GM21360 (cell line): Measurements from ENCODE around the gene RUBCN.

Source experiments
- ATAC-seq: cut with Tn5 transposase; IDR thresholded peaks from one replicate; pipeline ENCODE4 v1.9.1; 2021; ENCODE audit warnings: mild to moderate bottlenecking, moderate library complexity; ENCODE audit not compliant: unreplicated experiment

RUBCN gene

GRCh38 chr3:197736491-197737318 is at the start of gene RUBCN:
TSS of gene RUBCN (minus strand) at chr3:197736904. CDS start at chr3:197736719, 185 bp downstream.
- ATAC-seq, result peak; percentile 77

- no peak for ATAC-seq
Observed at GRCh38 chr3:197784019-197784585, 47.4 kb upstream of the RUBCN start.

GRCh38 chr3:197782230-197782629 is 45.5 kb upstream of the RUBCN start:
- ATAC-seq, result no peak

GRCh38 chr3:197775317-197775716 is 38.6 kb upstream of the RUBCN start:
- ATAC-seq, result no peak

- no peak for ATAC-seq
Observed at GRCh38 chr3:197761784-197762183, 25.1 kb upstream of the RUBCN start.

GRCh38 chr3:197758512-197758911 is 21.8 kb upstream of the RUBCN start:
- no peak for ATAC-seq

- ATAC-seq, result no peak
Observed at GRCh38 chr3:197756704-197757103, 20.0 kb upstream of the RUBCN start.

- ATAC-seq, result no peak
Observed at GRCh38 chr3:197753263-197753662, 16.6 kb upstream of the RUBCN start.

GRCh38 chr3:197752107-197752506 is 15.4 kb upstream of the RUBCN start:
- no peak for ATAC-seq

- ATAC-seq, result no peak
Observed at GRCh38 chr3:197750858-197751737, 14.4 kb upstream of the RUBCN start.

- peak; percentile 23 for ATAC-seq
Observed at GRCh38 chr3:197750396-197750831, 13.7 kb upstream of the RUBCN start.

GRCh38 chr3:197749601-197750395 is 13.1 kb upstream of the RUBCN start, which contains the start of gene FYTTD1:
TSS of gene FYTTD1 (plus strand) at chr3:197749883. CDS start at chr3:197749972, 89 bp downstream.
- peak; percentile 77 for ATAC-seq

- peak; percentile 30 for ATAC-seq
Observed at GRCh38 chr3:197749315-197749600, 12.6 kb upstream of the RUBCN start.

- no peak for ATAC-seq
Observed at GRCh38 chr3:197748597-197749314, 12.1 kb upstream of the RUBCN start.

- no peak for ATAC-seq
Observed at GRCh38 chr3:197746801-197747237, 10.1 kb upstream of the RUBCN start.

- ATAC-seq, result no peak
Observed at GRCh38 chr3:197746209-197746608, 9.5 kb upstream of the RUBCN start.

GRCh38 chr3:197742787-197743186 is 6.1 kb upstream of the RUBCN start:
- no peak for ATAC-seq

GRCh38 chr3:197737749-197738462 is 1.2 kb upstream of the RUBCN start:
- ATAC-seq, result no peak

GRCh38 chr3:197737319-197737649 is 580 bp upstream of the RUBCN start:
- no peak for ATAC-seq
